ENCODE data around the gene WDR64.

WDR64 gene

GRCh38 chr1:241846375-241846774, 194.3 kb downstream of the WDR64 start:
- no peak for TF ChIP-seq EZH2 (IDR thresholded peaks at IDR 0.05; ENCODE audit: borderline replicate concordance, low read length)
- TF ChIP-seq CTCF (IDR thresholded peaks at IDR 0.05; ENCODE audit: low read length): no peak
- no peak overlapping the region for H2AFZ ChIP-seq (ENCODE audit: low read length)
- H3K27me3 ChIP-seq (ENCODE audit: insufficient read depth, low read length): no peaks in the 10 kb centered on the region
- no peak overlapping the region for H3K4me3 ChIP-seq (ENCODE audit: low read depth, low read length, poor library complexity, severe bottlenecking)
- peaks cover 18% of the 10 kb centered on the region for H3K36me3 ChIP-seq (ENCODE audit: insufficient read depth, low read length)
- no peaks in the 10 kb centered on the region for H4K20me1 ChIP-seq (ENCODE audit: insufficient read depth, low read length)
- H3K4me1 ChIP-seq (ENCODE audit: insufficient read depth, low read length, severe bottlenecking): peaks cover 28% of the 10 kb centered on the region
- peaks cover 11% of the 10 kb centered on the region; the same call in 1 of the 2 replicates for H3K79me2 ChIP-seq (ENCODE audit: insufficient read depth, low read length)
- H3F3A ChIP-seq (ENCODE audit: insufficient read depth, low read length): no peaks in the 10 kb centered on the region
- no peaks in the 10 kb centered on the region for H3K9me3 ChIP-seq (ENCODE audit: low read length)
- no peaks in the 10 kb centered on the region for H3K9me2 ChIP-seq (ENCODE audit: low read depth, low read length)
- no peak overlapping the region for H3K4me2 ChIP-seq (ENCODE audit: low read length)
- no peak overlapping the region for H3K27ac ChIP-seq (ENCODE audit: low read depth, low read length, poor library complexity, severe bottlenecking)
- H3K9ac ChIP-seq (ENCODE audit: low read length): no peak overlapping the region

GRCh38 chr1:241846862-241847539, 194.9 kb downstream of the WDR64 start:
- Histone ChIP-seq H2AFZ (ENCODE audit: low read length) (peak overlapping the region; percentile 90), H3K9ac (ENCODE audit: low read length) (peak overlapping the region; percentile 97), H3K4me3 (ENCODE audit: low read depth, low read length, poor library complexity, severe bottlenecking) (peak overlapping the region; percentile 99), H3K4me2 (ENCODE audit: low read length) (peak overlapping the region; percentile 97), H4K20me1 (ENCODE audit: insufficient read depth, low read length) (no peaks in the 10 kb centered on the region), H3K27me3 (ENCODE audit: insufficient read depth, low read length) (no peaks in the 10 kb centered on the region), H3K9me2 (ENCODE audit: low read depth, low read length) (no peaks in the 10 kb centered on the region), H3K4me1 (ENCODE audit: insufficient read depth, low read length, severe bottlenecking) (peaks cover 28% of the 10 kb centered on the region), H3K9me3 (ENCODE audit: low read length) (no peaks in the 10 kb centered on the region), H3K79me2 (ENCODE audit: insufficient read depth, low read length) (peaks cover 11% of the 10 kb centered on the region; the same call in 1 of the 2 replicates), H3K36me3 (ENCODE audit: insufficient read depth, low read length) (peaks cover 24% of the 10 kb centered on the region), H3F3A (ENCODE audit: insufficient read depth, low read length) (no peaks in the 10 kb centered on the region), H3K27ac (ENCODE audit: low read depth, low read length, poor library complexity, severe bottlenecking) (peak overlapping the region; percentile 98)
- TF ChIP-seq EZH2 (IDR thresholded peaks at IDR 0.05; ENCODE audit: borderline replicate concordance, low read length) (no peak), CTCF (IDR thresholded peaks at IDR 0.05; ENCODE audit: low read length) (no peak)

- H3F3A ChIP-seq (ENCODE audit: insufficient read depth, low read length): no peaks in the 10 kb centered on the region
- peak overlapping the region; percentile 97 for H3K9ac ChIP-seq (ENCODE audit: low read length)
- H3K9me2 ChIP-seq (ENCODE audit: low read depth, low read length): no peaks in the 10 kb centered on the region
- peaks cover 29% of the 10 kb centered on the region for H3K36me3 ChIP-seq (ENCODE audit: insufficient read depth, low read length)
- H3K79me2 ChIP-seq (ENCODE audit: insufficient read depth, low read length): peaks cover 11% of the 10 kb centered on the region; the same call in 1 of the 2 replicates
- no peak for TF ChIP-seq CTCF (IDR thresholded peaks at IDR 0.05; ENCODE audit: low read length)
- TF ChIP-seq EZH2 (IDR thresholded peaks at IDR 0.05; ENCODE audit: borderline replicate concordance, low read length): no peak
- no peaks in the 10 kb centered on the region for H3K27me3 ChIP-seq (ENCODE audit: insufficient read depth, low read length)
- no peaks in the 10 kb centered on the region for H3K9me3 ChIP-seq (ENCODE audit: low read length)
- H3K4me2 ChIP-seq (ENCODE audit: low read length): peak overlapping the region; percentile 97
- peaks cover 28% of the 10 kb centered on the region for H3K4me1 ChIP-seq (ENCODE audit: insufficient read depth, low read length, severe bottlenecking)
- peak overlapping the region; percentile 98 for H3K27ac ChIP-seq (ENCODE audit: low read depth, low read length, poor library complexity, severe bottlenecking)
- no peaks in the 10 kb centered on the region for H4K20me1 ChIP-seq (ENCODE audit: insufficient read depth, low read length)
- H3K4me3 ChIP-seq (ENCODE audit: low read depth, low read length, poor library complexity, severe bottlenecking): peak overlapping the region; percentile 99
- peak overlapping the region; percentile 90 for H2AFZ ChIP-seq (ENCODE audit: low read length)
These were observed 195.4 kb downstream of the WDR64 start for GRCh38 chr1:241847540-241847795.
